AG04449 (cell line): ENCODE data around the gene GRID1.

Experiments used
- CTCF ChIA-PET: fragments of 350-600 bp; formaldehyde crosslinking; extraction: SDS; loops from one replicate; lab custom pipeline; 2021; ENCODE audit warnings: antibody characterized with exemption; lab: Yijun Ruan, JAX
- POLR2A ChIA-PET: fragments of 400-600, 350-600 bp; formaldehyde crosslinking; extraction: SDS; loops from one replicate; lab custom pipeline; 2020; ENCODE audit warnings: antibody characterized with exemption, inconsistent platforms; lab: Yijun Ruan, JAX
- DNase-seq: peaks from one replicate; pipeline ENCODE4 v3.0.0-alpha.2; 2010; ENCODE audit warnings: low read depth, low spot score
- H3K4me3 ChIP-seq: 2 replicates; pipeline ENCODE4 v1.5.1; 2011; ENCODE audit warnings: low read depth, mild to moderate bottlenecking, control low read depth, low read length
- TF ChIP-seq, protein P1 (sequence below): IDR thresholded peaks from one replicate; pipeline ENCODE4 v1.5.1; 2011; ENCODE audit warnings: mild to moderate bottlenecking, moderate library complexity, low read length, control low read depth, inconsistent platforms; ENCODE audit not compliant: insufficient read depth; ENCODE audit errors: missing control alignments

GRID1 gene

GRCh38 chr10:86122646-86123045, 243.9 kb downstream of the GRID1 start:
- TF ChIP-seq, protein P1, sequence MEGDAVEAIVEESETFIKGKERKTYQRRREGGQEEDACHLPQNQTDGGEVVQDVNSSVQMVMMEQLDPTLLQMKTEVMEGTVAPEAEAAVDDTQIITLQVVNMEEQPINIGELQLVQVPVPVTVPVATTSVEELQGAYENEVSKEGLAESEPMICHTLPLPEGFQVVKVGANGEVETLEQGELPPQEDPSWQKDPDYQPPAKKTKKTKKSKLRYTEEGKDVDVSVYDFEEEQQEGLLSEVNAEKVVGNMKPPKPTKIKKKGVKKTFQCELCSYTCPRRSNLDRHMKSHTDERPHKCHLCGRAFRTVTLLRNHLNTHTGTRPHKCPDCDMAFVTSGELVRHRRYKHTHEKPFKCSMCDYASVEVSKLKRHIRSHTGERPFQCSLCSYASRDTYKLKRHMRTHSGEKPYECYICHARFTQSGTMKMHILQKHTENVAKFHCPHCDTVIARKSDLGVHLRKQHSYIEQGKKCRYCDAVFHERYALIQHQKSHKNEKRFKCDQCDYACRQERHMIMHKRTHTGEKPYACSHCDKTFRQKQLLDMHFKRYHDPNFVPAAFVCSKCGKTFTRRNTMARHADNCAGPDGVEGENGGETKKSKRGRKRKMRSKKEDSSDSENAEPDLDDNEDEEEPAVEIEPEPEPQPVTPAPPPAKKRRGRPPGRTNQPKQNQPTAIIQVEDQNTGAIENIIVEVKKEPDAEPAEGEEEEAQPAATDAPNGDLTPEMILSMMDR: no peak
- ChIA-PET POLR2A (no interaction called here), CTCF (no interaction called here)
- no peak for DNase-seq
- H3K4me3 ChIP-seq: no peak overlapping the region

- no peak overlapping the region for H3K4me3 ChIP-seq
- TF ChIP-seq, protein P1: no peak
- POLR2A ChIA-PET: no interaction called here
- CTCF ChIA-PET: no interaction called here
- DNase-seq: no peak
Measured at GRCh38 chr10:86121200-86121599, 245.4 kb downstream of the GRID1 start.

DNA sequence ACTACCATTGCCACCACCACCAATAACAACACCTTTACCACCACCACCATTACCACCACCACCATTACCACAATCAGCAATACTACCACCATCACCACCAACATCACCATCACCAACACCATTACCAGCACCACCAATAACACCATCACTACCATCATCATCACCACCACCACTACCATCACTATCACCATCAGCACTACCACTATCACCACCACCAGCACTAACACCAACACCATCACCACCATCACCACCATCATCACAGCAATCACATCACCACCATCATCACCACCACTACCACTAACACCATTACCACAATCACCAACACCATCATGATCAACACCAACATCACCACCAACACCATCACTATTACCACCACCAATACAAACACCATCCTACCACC, 249.5 kb downstream of the GRID1 start:
- ChIA-PET POLR2A (no interaction called here), CTCF (no interaction called here)
- TF ChIP-seq, protein P1: no peak
- H3K4me3 ChIP-seq: no peak overlapping the region
- DNase-seq: no peak

- H3K4me3 ChIP-seq: no peak overlapping the region
- DNase-seq: no peak
- ChIA-PET POLR2A (no interaction called here), CTCF (no interaction called here)
- TF ChIP-seq, protein P1: no peak
Measured at GRCh38 chr10:86113983-86114382, 252.6 kb downstream of the GRID1 start.

DNA sequence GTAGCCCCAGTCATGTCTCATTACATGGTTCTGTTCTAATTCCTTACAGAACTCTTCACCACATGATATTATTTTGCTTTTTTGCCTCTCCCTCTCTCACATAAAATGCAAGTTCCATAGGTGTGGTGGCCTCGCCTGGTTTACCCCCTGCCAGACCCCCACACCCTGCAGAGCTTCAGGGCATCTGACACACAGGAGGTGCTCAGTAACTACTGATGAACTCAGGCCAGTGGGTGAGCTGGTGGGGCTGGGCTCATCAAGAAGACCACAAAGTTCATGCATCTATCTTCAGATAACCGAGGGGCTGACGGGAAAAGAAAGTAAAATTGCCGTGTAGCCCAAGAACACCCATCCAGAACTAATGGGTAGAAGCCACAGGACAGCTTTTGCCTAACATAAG, 253.1 kb downstream of the GRID1 start:
- no peak overlapping the region for H3K4me3 ChIP-seq
- TF ChIP-seq, protein P1: no peak
- CTCF ChIA-PET: no interaction called here
- POLR2A ChIA-PET: no interaction called here
- DNase-seq: no peak

- DNase-seq: no peak
- POLR2A ChIA-PET: no interaction called here
- CTCF ChIA-PET: no interaction called here
Measured at GRCh38 chr10:86113044-86113443, 253.6 kb downstream of the GRID1 start.

More at GRCh38 chr10:86113044-86113443, 253.6 kb downstream of the GRID1 start:
- TF ChIP-seq, protein P1: no peak
- H3K4me3 ChIP-seq: no peak overlapping the region
